ENCODE measurements around the gene DECR2.

DNA sequence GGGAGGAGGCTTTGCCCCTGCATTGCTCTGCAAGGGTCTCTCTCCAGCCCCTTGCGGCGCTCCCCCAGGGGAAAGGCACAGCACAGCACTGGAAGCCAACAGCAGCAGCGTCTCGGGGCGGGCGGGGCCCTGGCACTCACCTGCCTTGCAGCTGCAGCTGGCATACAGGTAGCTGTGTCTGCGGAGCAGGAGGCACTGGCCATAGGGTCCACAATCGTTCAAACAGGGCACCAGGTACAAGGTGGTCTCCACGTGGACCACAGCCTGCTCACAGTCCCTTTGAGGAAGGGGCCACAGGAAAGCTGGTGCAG is 27.1 kb upstream of the DECR2 start:
- TF ChIP-seq, protein P1, sequence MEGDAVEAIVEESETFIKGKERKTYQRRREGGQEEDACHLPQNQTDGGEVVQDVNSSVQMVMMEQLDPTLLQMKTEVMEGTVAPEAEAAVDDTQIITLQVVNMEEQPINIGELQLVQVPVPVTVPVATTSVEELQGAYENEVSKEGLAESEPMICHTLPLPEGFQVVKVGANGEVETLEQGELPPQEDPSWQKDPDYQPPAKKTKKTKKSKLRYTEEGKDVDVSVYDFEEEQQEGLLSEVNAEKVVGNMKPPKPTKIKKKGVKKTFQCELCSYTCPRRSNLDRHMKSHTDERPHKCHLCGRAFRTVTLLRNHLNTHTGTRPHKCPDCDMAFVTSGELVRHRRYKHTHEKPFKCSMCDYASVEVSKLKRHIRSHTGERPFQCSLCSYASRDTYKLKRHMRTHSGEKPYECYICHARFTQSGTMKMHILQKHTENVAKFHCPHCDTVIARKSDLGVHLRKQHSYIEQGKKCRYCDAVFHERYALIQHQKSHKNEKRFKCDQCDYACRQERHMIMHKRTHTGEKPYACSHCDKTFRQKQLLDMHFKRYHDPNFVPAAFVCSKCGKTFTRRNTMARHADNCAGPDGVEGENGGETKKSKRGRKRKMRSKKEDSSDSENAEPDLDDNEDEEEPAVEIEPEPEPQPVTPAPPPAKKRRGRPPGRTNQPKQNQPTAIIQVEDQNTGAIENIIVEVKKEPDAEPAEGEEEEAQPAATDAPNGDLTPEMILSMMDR (IDR thresholded peaks at IDR 0.05; ENCODE audit: insufficient read depth, low read depth, low read length), result no peak
- no peak for TF ChIP-seq EZH2 (IDR thresholded peaks at IDR 0.05; ENCODE audit: insufficient read depth, low read length)
